ENCODE measurements around the gene TRMT112.

DNA sequence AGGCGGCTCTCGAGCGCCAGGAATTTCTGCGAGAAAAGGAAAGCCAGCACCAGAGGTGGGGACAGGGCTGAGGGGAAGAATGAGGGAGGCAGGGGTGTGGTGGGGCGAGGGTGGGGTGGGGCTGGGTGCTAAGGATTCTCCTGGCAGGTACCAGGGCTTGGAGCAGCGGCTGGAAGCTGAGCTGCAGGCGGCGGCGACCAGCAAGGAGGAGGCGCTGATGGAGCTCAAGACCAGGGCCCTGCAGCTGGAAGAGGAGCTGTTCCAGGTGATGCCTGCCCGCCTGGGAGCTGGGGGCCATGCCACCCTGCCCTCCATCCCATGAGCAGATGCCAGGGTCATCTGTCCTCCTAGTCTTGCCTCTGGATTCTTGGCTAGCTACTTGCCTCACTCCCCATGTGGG is 32.0 kb upstream of the TRMT112 start:
- TF ChIP-seq POLR2AphosphoS5 (IDR thresholded peaks at IDR 0.05), result no peak
- TF ChIP-seq, protein P1, sequence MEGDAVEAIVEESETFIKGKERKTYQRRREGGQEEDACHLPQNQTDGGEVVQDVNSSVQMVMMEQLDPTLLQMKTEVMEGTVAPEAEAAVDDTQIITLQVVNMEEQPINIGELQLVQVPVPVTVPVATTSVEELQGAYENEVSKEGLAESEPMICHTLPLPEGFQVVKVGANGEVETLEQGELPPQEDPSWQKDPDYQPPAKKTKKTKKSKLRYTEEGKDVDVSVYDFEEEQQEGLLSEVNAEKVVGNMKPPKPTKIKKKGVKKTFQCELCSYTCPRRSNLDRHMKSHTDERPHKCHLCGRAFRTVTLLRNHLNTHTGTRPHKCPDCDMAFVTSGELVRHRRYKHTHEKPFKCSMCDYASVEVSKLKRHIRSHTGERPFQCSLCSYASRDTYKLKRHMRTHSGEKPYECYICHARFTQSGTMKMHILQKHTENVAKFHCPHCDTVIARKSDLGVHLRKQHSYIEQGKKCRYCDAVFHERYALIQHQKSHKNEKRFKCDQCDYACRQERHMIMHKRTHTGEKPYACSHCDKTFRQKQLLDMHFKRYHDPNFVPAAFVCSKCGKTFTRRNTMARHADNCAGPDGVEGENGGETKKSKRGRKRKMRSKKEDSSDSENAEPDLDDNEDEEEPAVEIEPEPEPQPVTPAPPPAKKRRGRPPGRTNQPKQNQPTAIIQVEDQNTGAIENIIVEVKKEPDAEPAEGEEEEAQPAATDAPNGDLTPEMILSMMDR (IDR thresholded peaks at IDR 0.05), result no peak
- no peak for TF ChIP-seq POLR2A (IDR thresholded peaks at IDR 0.05)

Measured in upper lobe of left lung (tissue), 4 donors.